IPS-NIHi11 (cell line): ENCODE data around the gene RSBN1.
"Not testable (repeated sequence)": the region's sequence is repeated elsewhere in the genome, so short reads cannot be mapped to it uniquely, and the experiment has no call there.

Experiments used
- DNase-seq: peaks from one replicate; pipeline ENCODE4 v3.0.0; 2012; ENCODE audit warnings: mixed read lengths, low spot score

Gene RSBN1

GRCh38 chr1:113780374-113781146, 31.7 kb downstream of the RSBN1 start:
- no peak for DNase-seq

GRCh38 chr1:113779542-113779941, 32.7 kb downstream of the RSBN1 start:
- DNase-seq, result no peak

GRCh38 chr1:113777561-113777960, 34.7 kb downstream of the RSBN1 start:
- no peak for DNase-seq

GRCh38 chr1:113770031-113770430, 42.2 kb downstream of the RSBN1 start:
- no peak for DNase-seq

GRCh38 chr1:113769601-113769970, 42.7 kb downstream of the RSBN1 start:
- no peak for DNase-seq

- peak; percentile 23 for DNase-seq
These were observed 43.2 kb downstream of the RSBN1 start for GRCh38 chr1:113768916-113769600.

GRCh38 chr1:113765306-113766230, 46.7 kb downstream of the RSBN1 start:
- DNase-seq, result no peak

GRCh38 chr1:113763661-113764060, 48.6 kb downstream of the RSBN1 start:
- DNase-seq, result no peak

GRCh38 chr1:113761937-113762336, 50.3 kb downstream of the RSBN1 start:
- no peak for DNase-seq

- DNase-seq, result no peak
These were observed 51.9 kb downstream of the RSBN1 start for GRCh38 chr1:113760102-113761080.

GRCh38 chr1:113759333-113760101, 52.8 kb downstream of the RSBN1 start, which contains the start of gene PHTF1:
Gene PHTF1, minus strand, starts transcription at chr1:113759486. Its CDS starts 783 bp downstream, at chr1:113758703.
- peak; percentile 85 for DNase-seq

GRCh38 chr1:113758631-113759332, 53.5 kb downstream of the RSBN1 start:
- DNase-seq, result peak; percentile 83

GRCh38 chr1:113756461-113756860, 55.8 kb downstream of the RSBN1 start:
- no peak for DNase-seq

GRCh38 chr1:113753333-113753732, 58.9 kb downstream of the RSBN1 start:
- not testable (repeated sequence) for DNase-seq

GRCh38 chr1:113751516-113751915, 60.8 kb downstream of the RSBN1 start:
- DNase-seq, result no peak

- DNase-seq, result no peak
These were observed 61.2 kb downstream of the RSBN1 start for GRCh38 chr1:113751114-113751513.

GRCh38 chr1:113749402-113749801, 62.9 kb downstream of the RSBN1 start:
- no peak for DNase-seq

- DNase-seq, result no peak
These were observed 64.9 kb downstream of the RSBN1 start for GRCh38 chr1:113747376-113747775.

GRCh38 chr1:113745425-113745824, 66.9 kb downstream of the RSBN1 start:
- no peak for DNase-seq

GRCh38 chr1:113744114-113744513, 68.2 kb downstream of the RSBN1 start:
- no peak for DNase-seq
